Activated T-helper 9 cell treated with anti-CD3 and anti-CD28 coated beads, Interleukin-2, amount 50 U/mL, for 16 hours (primary cell): Measurements from ENCODE around the gene TRIM47.

Source experiments
- DNase-seq: peaks from one replicate; pipeline ENCODE4 v3.0.0-alpha.2; 2020; ENCODE audit warnings: low read depth

Gene TRIM47

DNA sequence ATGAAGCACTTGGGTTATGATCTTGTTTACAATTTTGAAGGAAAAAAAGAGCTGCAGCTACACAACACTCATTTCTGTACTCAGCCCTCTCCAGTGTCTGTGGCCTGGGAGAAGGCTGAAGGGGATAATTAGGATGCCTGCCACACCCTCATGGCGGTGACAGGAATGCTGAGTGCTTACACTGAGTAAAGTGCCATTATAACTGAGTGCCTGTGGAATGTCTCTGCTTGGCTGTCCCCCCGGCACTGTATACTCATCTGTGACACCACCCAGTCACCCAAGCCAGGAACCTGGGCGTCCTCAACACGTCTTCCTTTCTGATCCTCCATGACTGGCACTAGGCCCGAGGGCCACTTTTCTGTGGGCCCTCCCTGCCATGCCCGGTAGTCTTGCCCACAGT lies 29.8 kb upstream of the TRIM47 start:
- no peak for DNase-seq

DNA sequence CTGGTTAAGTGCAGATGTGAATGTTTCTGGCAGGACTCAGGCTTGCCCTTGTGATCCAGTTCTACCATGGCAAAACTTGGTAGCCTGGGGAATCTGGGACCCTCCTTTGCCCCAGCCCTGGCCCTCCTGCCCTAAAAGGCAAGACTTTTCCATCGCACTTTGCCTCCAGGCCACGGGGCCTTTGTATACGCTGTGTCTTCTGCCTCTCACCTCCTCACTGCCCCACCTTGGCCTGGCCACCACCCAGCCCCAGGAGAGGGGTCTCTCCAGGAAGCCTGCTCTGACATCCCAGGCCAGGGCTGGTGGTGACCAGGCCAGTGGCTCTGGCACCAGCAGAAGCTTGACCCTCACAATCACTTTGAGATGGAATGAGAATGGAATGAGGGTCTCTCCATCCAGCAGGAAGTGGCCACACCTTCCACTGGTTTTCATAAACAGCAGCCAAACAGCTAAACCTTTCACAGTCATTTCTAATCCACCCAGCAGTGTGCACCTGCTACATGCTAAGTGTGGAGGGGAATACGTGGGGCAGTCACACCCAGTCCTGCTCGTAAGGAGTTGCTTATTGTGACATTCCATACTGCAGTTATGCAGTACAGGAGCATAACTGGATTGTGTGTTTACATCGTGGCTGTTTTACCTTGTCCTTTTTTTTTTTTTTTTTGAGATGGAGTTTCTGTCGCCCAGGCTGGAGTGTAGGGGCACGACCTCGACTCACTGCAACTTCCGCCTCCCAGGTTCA lies 27.9 kb upstream of the TRIM47 start:
- no peak for DNase-seq

DNA sequence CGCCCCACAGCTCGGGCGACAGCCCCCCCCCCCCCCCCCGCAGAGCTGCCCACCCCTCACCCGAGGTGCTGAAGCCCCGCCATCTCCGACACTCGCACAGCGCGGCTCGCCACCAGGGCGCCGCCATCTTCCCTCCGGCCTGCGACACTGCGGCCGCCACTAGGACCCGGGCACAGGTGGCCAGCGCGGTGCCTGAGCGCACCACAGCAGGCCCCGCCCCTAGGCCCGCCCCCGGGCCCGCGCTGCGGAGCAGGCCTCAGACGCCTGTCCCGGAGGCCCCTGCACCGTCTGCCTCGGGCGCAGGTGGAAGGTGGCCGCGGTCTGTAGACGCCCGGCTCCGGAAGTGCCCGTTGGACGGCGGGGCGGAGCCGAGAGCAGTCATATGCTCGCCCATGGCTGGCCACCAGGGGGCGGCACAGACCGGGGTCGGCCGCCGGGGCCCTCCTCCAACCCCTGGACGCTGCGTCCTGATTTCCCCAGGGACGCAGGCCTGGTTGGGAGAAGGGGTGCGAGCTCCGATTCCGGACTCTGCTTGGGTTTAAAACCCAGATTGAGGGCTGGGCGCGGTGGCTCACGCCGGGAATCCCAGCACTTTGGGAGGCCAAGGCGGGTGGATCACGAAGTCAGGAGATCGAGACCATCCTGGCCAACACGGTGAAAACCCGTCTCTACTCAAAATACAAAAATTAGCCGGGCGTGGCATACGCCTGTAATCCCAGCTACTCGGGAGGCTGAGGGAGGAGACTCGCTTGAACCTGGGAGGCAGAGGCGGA lies 26.6 kb upstream of the TRIM47 start, which contains the start of gene MRPL38:
Gene MRPL38 (minus strand): TSS at position 136 of the 773 bp plus-strand sequence. CDS start 9 bp downstream, at position 127.
- DNase-seq = peak; percentile 93

DNA sequence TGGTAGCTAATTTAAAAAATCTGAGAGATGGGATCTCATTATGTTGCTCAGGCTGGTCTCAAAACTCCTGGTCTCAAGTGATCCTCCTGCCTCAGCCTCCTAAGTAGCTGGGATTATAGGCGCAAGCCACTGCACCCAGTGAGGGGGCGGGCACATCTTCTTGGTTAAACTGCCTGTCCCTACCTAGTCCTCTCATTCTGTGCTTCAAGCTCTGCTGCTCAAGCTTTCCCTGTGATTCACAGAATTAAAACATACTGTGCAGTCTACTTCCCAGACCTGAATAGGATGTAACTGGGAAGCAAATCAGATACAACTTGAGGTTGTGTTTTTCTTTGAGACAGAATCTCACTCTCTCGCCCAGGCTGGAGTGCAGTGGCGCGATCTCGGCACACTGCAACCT lies 24.0 kb upstream of the TRIM47 start:
- DNase-seq = no peak

- DNase-seq = no peak
These were observed 23.3 kb upstream of the TRIM47 start for GRCh38 chr17:75901727-75902126.

DNA sequence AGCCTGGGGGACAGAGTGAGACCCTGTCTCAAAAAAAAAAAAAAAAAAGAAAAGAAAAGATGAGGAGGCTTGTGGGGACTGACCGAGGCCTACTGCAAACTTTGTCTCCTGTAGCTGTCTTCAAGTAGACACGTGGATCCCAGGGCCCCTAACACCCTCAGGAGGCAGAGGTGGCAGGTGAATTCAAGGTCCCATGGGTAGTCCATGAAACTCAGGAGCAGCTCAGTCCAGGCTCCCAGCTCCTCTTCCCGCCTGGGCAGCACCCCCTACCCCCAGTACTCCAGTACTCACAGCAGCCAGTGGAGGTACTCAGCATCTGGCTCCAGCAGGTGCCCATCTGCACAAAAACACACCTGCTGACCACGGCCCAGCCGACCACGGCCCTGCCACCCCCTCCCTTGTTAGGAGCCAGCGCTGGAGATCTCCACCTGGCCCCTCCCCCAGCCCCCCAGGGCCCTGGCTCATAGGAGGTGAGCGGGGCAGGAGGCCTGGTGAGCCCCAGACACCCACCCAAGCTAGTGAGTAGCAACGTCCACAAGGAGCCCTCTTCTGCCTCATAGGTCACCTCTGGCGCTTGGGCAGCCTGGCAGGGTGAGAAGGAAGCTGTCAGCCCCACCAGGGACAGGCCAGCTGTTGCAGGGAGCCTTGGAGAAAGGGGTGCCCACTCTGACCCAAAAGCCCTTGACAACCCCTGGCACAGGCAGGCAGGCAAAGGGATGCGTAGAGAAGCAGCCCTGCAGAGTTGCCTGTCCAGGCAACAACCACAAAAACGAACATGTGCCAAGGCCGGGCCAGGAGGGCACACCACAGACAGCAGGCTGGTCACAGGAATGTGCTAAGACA lies 22.5 kb upstream of the TRIM47 start:
- DNase-seq = no peak

DNA sequence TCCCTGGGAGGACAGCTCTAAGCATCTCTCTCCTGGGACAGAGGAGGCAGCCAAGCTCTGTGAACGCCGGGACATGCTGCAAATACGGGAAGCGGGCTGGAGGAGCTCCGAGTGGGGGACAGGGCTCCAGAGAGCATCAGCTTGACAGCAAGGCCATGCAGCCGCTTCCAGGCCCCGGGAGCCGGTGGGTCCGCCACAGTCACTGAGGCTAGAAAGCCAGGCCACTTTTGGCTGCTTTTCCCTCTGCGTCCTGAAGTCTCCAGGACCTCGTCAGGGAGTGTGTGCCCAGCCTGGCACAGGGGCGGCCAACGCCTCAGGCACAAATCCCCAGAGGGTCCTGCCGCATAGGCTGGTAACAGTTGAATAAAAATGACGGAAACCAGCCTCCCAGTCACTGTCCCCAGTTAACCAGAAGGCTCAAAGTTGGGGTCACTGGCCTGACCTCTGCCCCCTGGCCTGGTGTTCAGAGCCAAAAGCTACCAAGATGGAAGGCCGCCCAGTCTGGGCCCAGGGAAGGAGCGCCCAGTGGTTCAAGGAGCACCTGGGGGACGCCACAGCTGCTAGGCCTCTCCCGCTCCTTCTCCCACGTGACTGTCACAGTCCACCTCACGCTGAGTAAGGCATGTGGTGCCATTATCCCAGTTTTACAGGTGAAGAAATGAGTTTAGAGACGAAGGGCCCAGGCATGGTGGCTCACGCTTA lies 21.5 kb upstream of the TRIM47 start:
- DNase-seq = no peak

DNA sequence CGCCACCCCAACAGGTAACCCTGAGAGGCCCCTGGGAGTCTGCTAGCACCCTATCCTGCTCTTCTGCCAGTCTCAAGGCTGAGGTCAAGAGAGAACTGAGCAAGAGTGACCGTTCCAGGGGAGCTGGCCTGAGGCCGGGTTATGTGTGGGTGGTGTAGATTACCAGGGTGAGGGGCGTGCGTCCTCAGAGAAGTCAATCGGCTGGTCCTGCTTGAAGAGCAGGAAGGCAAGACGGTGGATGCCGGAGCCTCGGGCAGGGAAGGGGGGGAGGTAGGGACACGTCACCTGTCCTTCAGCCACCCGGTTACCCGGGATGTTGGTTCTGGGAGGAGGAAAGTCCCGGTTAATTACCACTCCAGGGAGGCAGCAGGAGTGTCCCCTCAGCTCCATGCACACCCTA lies 21.0 kb upstream of the TRIM47 start:
- DNase-seq = no peak

- DNase-seq = no peak
These were observed 20.4 kb upstream of the TRIM47 start for GRCh38 chr17:75898791-75899190.

DNA sequence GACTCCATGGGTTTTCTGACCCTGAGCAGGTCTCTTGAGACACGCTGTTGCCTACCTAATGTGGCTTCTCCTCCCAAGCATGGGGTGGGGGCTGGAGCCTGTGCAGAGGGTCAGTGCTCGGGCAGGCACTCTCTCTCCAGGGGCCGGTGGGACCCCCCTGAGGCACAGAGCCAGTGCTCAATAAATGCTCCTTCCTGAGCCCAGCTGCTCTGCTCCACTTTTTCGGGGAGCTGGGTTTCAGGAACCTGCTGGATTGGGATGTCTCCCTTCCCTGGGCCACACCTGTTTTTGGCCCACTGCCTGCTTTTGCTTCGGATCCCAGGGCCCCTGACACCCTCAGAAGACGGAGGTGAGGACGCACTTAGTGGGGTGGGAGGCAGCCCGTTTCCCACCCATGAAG lies 19.7 kb upstream of the TRIM47 start:
- DNase-seq = no peak

DNA sequence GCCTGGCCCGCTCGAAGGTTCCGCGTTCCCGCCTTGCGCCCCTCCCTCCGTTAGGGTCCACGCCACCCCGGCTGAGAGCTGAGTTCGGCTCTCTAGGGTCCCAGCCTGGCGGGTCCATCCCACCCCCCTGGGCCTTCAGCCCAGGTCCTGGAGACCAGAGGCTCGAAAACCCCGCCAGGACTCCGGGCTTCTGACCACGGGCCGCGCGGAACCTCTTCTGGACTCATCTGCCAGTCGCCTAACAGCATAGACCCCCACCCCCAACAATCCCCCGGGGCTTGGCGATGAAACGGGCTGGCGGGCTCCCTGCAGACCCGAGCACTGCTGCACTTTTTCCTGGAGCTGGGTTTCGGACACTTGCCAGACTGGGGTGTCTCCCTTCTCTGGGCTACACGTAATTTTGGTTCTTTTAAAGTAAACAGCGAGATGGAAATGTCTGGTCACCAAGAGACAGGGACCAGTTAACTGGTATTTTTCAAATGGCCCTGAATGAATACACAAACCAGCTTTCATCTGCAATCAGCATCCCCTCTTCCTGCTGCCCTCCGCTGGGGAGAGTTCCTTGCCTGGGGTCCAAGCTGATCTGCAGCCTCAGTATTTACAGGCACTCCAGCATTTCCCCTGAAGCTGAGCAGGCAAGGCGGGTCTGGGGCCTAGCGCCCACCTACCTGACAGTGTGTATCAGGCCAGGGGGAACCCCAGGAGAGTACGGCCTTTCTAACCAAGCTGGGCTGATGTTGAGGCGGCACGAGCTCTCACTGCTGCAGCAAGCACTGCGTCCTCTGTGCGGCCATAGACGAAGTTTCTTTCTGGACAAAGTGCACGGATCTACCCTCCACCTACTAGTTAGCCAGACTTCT lies 19.0 kb upstream of the TRIM47 start:
- DNase-seq = no peak

DNA sequence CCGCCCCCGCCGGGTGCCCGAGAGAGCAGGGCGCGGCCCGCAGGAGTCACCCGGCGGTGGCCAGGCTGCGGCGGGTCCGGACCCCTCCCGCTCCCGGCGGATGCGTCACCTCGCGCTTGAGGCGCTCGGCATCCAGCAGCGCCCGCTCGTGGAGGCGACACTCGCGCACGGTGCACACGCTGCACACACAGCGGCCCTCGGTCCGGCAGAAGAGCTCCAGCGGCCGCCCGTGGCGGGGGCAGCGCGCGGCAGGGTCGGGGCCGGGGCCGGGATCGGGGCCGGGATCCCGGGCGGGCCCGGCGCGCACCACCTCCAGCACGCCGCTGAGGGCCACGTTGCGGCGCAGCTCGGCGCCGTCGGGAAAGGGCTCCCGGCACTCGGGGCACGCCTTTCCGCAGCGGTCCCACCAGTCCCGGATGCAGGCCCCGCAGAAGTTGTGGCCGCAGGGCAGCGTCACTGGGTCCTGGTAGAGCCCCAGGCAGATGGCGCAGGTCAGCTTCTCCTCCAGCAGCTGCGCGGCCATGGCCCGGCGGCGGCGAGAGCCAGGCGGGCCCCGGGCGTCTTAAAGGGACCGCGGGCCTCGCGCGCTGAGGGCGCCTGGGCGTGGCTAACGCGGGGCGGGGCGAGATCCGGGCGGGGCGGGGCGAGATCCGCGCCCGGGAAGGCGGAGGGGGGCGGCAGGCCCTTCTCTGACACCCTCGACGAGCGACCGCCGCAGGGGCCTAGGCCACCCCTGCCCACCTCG lies 18.2 kb upstream of the TRIM47 start, which contains the start of gene TRIM65:
Gene TRIM65 (minus strand): TSS at position 537 of the 745 bp plus-strand sequence. CDS start 14 bp downstream, at position 523.
- DNase-seq = peak; percentile 67

DNA sequence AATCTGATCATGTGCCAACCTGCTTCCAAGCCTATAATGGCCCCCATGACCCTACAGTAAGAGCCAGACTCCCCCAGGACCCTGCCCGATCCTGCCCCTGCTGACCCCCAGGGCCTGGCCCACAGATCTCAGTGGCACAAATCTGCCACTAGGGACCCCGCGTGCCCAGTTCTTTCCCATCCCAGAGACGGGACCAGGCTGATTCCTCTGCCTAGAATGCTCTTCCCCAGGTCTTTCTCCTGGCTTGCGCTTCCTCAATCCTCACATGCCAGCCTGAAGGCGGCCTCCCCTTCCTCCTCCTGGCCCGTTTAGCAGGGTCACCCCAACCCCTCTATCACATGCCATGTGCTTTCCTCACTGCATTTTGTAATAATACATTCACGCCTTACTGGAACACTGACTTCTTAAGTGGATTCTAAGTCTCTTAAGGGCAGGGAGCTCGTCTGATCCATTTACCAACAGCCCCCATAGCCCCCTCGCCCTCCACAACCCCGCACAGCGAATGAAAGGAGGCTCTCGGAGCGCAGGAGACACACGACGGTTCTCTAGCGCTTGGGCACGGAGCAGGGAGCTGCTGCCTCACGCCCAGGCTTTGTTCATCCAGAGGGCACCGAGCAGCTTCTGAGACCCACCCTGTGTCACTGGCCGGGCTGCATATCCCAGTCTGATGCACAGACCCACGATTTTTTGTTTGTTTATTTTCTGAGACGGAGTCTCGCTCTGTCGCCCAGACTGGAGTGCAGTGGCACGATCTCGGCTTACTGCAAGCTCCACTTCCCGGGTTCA lies 17.2 kb upstream of the TRIM47 start:
- no peak for DNase-seq

GRCh38 chr17:75894049-75894733 lies 15.8 kb upstream of the TRIM47 start:
- DNase-seq = no peak

- DNase-seq = no peak
These were observed 15.1 kb upstream of the TRIM47 start for GRCh38 chr17:75893305-75894048.

GRCh38 chr17:75892556-75893224 lies 14.3 kb upstream of the TRIM47 start:
- no peak for DNase-seq
